ENCODE results near the gene FOXRED2. TPM values are rescaled to one million over a fixed set of nuclear protein-coding genes. Genes with fewer than 3 reads are reported as not detected.

FOXRED2 gene
- total RNA-seq (2021) = 31.3 and 34.4 TPM in 2 replicates
- long read RNA-seq, full-length matches to known transcripts = 5 of 19 reads
- long read RNA-seq, partial matches to known transcripts = 6 of 19 reads
- long read RNA-seq, other reads (novel, unspliced or antisense) = 8 of 19 reads

- H3K27me3 ChIP-seq (ENCODE audit: insufficient read depth, low read length) = no peaks in the 10 kb centered on the region
- no peak within 1 kb of the TSS for H2BK20ac ChIP-seq (ENCODE audit: low read depth, low read length, poor library complexity, severe bottlenecking)
- H3K4me3 Mint-ChIP-seq = peak within 1 kb of the TSS; percentile 58 to 67
- peak; percentile 89 for DNase-seq
- no peak within 1 kb of the TSS for H2BK12ac ChIP-seq (ENCODE audit: insufficient read length, low read depth, low read length)
- H2BK15ac ChIP-seq (ENCODE audit: low read depth, low read length) = no peak within 1 kb of the TSS
- H3K79me2 ChIP-seq (ENCODE audit: insufficient read depth, low read length) = no peaks in the 10 kb centered on the region
- no peaks in the 10 kb centered on the region for H3K4me1 ChIP-seq (ENCODE audit: insufficient read depth, low read length)
- no peaks in the 10 kb centered on the region for H4K20me1 ChIP-seq (ENCODE audit: control insufficient read depth, insufficient read depth, insufficient read length)
- peak within 1 kb of the TSS; percentile 67 for H3K18ac ChIP-seq (ENCODE audit: insufficient read length, low read depth, low read length)
- peak within 1 kb of the TSS; percentile 35 for H3K4me2 ChIP-seq (ENCODE audit: insufficient read depth, insufficient read length, low read length)
- no peak for TF ChIP-seq CTCF (conservative IDR thresholded peaks at IDR 0.05)
- peaks cover 4% of the 10 kb centered on the region for H3K23me2 ChIP-seq (ENCODE audit: insufficient read length, low read depth, low read length, poor library complexity, severe bottlenecking)
- H2BK120ac ChIP-seq (ENCODE audit: low read depth, low read length, poor library complexity, severe bottlenecking) = no peak within 1 kb of the TSS
- no peaks in the 10 kb centered on the region for H3K9me3 ChIP-seq (ENCODE audit: control insufficient read depth, low read depth, low read length)
- no peak within 1 kb of the TSS for H3K23ac ChIP-seq (ENCODE audit: insufficient read length, low read depth, low read length)
- peaks cover 0 to 5% of the 10 kb centered on the region in 2 experiments; a peak in 3 of 5 replicates for H3K9me3 Mint-ChIP-seq
- H3K9ac ChIP-seq (ENCODE audit: extremely low read depth, insufficient read length, low read length) = peak within 1 kb of the TSS; percentile 23
- H2AK5ac ChIP-seq (ENCODE audit: insufficient read length, low read length) = no peak within 1 kb of the TSS
- H3T11ph ChIP-seq (ENCODE audit: low read length) = no peak within 1 kb of the TSS
- no peak within 1 kb of the TSS for H3K4ac ChIP-seq (ENCODE audit: low read depth, low read length)
- no CpG with 5 or more reads among the region's 75 CpGs for whole genome bisulfite sequencing (ENCODE audit: extremely low coverage, insufficient read length, low lambda C conversion rate)
- H2BK5ac ChIP-seq (ENCODE audit: insufficient read length, low read length) = no peak within 1 kb of the TSS
- no peak within 1 kb of the TSS for H4K91ac ChIP-seq (ENCODE audit: insufficient read length, low read depth, low read length)
- H3K27ac ChIP-seq (ENCODE audit: insufficient read length, low read depth, low read length) = no peak within 1 kb of the TSS
- no peak within 1 kb of the TSS for H3K56ac ChIP-seq (ENCODE audit: insufficient read length, low read depth, low read length)
- peaks cover 8 to 21% of the 10 kb centered on the region in 2 experiments for H3K4me1 Mint-ChIP-seq
- H2AFZ ChIP-seq (ENCODE audit: low read length) = no peak within 1 kb of the TSS
- H4K5ac ChIP-seq (ENCODE audit: insufficient read length, low read depth, low read length) = no peak within 1 kb of the TSS
- no peak within 1 kb of the TSS for H3K27ac Mint-ChIP-seq
- no peaks in the 10 kb centered on the region for H3K79me1 ChIP-seq (ENCODE audit: insufficient read depth, low read depth, low read length, poor library complexity, severe bottlenecking)
- peak within 1 kb of the TSS; percentile 53 for H3K14ac ChIP-seq (ENCODE audit: insufficient read depth, low read length)
- H4K8ac ChIP-seq (replicated peaks; ENCODE audit: insufficient read length, low read depth, low read length) = no peak within 1 kb of the TSS
- H3K36me3 Mint-ChIP-seq (ENCODE audit: insufficient read depth in 1 of 3, low read depth in 3 of 3) = peaks cover 22 to 52% (median 47%) of the 10 kb centered on the region in 3 experiments
- H3K27me3 Mint-ChIP-seq (ENCODE audit: low read depth) = peaks cover 18% of the 10 kb centered on the region
These were observed at the start of gene FOXRED2 for GRCh38 chr22:36506637-36507517. FOXRED2 (minus strand) TSS chr22:36507040; CDS start chr22:36506422, 618 bp downstream.

Measured in H9 (cell line).